WERI-Rb-1 (cell line): Measurements from ENCODE around the gene SFXN5.

ENCODE experiments used
- DNase-seq: peaks from one replicate; pipeline ENCODE4 v3.0.0-alpha.2; 2020
- H3K27ac ChIP-seq: fragments of 250-450 bp; sonication (Bioruptor Pico); 2 replicates; pipeline ENCODE4 v1.5.1; 2020; ENCODE audit warnings: mild to moderate bottlenecking, moderate library complexity
- H3K27me3 ChIP-seq: fragments of 250-450 bp; sonication (Bioruptor Pico); 2 replicates; pipeline ENCODE4 v1.5.1; 2021; ENCODE audit warnings: mild to moderate bottlenecking, low read depth, moderate library complexity; ENCODE audit not compliant: insufficient read depth, severe bottlenecking
- H3K36me3 ChIP-seq: fragments of 250-450 bp; sonication (Bioruptor Pico); 2 replicates; pipeline ENCODE4 v1.5.1; 2020; ENCODE audit warnings: mild to moderate bottlenecking, moderate library complexity
- H3K4me3 ChIP-seq: 2 replicates; pipeline ENCODE4 v1.5.1; 2011; ENCODE audit warnings: low read depth, mild to moderate bottlenecking, control low read depth, low read length
- H3K9me3 ChIP-seq: fragments of 250-450 bp; sonication (Bioruptor Pico); 2 replicates; pipeline ENCODE4 v1.5.1; 2021; ENCODE audit warnings: mild to moderate bottlenecking, moderate library complexity; ENCODE audit not compliant: severe bottlenecking
- CTCF ChIP-seq: IDR thresholded peaks from 2 replicates; pipeline ENCODE4 v1.5.1; 2011; ENCODE audit warnings: low read depth, mild to moderate bottlenecking, control low read depth, inconsistent platforms, low read length

The SFXN5 gene

GRCh38 chr2:73050121-73050545 lies 21.4 kb downstream of the SFXN5 start:
- no peak overlapping the region for H3K4me3 ChIP-seq
- no peak overlapping the region for H3K27ac ChIP-seq
- no peaks in the 10 kb centered on the region for H3K9me3 ChIP-seq
- peaks cover 4% of the 10 kb centered on the region for H3K36me3 ChIP-seq
- TF ChIP-seq CTCF: no peak
- H3K27me3 ChIP-seq: no peaks in the 10 kb centered on the region
- no peak for DNase-seq

- Histone ChIP-seq H3K27ac (no peak overlapping the region), H3K4me3 (no peak overlapping the region), H3K9me3 (no peaks in the 10 kb centered on the region), H3K27me3 (no peaks in the 10 kb centered on the region), H3K36me3 (no peaks in the 10 kb centered on the region)
- no peak for DNase-seq
- no peak for TF ChIP-seq CTCF
These were observed 27.3 kb downstream of the SFXN5 start for GRCh38 chr2:73043929-73044832.

- Histone ChIP-seq H3K27ac (no peak overlapping the region), H3K9me3 (no peaks in the 10 kb centered on the region)
- DNase-seq: no peak
These were observed 28.2 kb downstream of the SFXN5 start for GRCh38 chr2:73043276-73043675.

GRCh38 chr2:73037947-73038585 lies 33.4 kb downstream of the SFXN5 start:
- no peaks in the 10 kb centered on the region for H3K36me3 ChIP-seq
- TF ChIP-seq CTCF: no peak
- H3K9me3 ChIP-seq: no peaks in the 10 kb centered on the region
- no peak overlapping the region for H3K27ac ChIP-seq
- no peak for DNase-seq
- H3K4me3 ChIP-seq: no peak overlapping the region
- H3K27me3 ChIP-seq: no peaks in the 10 kb centered on the region

More at GRCh38 chr2:73043276-73043675, 28.2 kb downstream of the SFXN5 start:
- Histone ChIP-seq H3K36me3 (no peaks in the 10 kb centered on the region), H3K27me3 (no peaks in the 10 kb centered on the region), H3K4me3 (no peak overlapping the region)
- no peak for TF ChIP-seq CTCF

GRCh38 chr2:73036766-73037165 lies 34.7 kb downstream of the SFXN5 start:
- no peaks in the 10 kb centered on the region for H3K27me3 ChIP-seq
- no peaks in the 10 kb centered on the region for H3K36me3 ChIP-seq
- H3K4me3 ChIP-seq: no peak overlapping the region
- H3K9me3 ChIP-seq: no peaks in the 10 kb centered on the region
- DNase-seq: no peak
- no peak overlapping the region for H3K27ac ChIP-seq
- TF ChIP-seq CTCF: no peak
